GM23248 (cell line): ENCODE results near the gene DNAJC1. TPM values are rescaled to one million over a fixed set of nuclear protein-coding genes. Genes with fewer than 3 reads are reported as not detected.

Experiments used
- DNase-seq: peaks from one replicate; pipeline ENCODE4 v3.0.0-alpha.2; 2015
- H2AFZ ChIP-seq: fragments of 200-600 bp; sonication (generic); 2 replicates; pipeline ENCODE4 v1.6.1; 2016; ENCODE audit warnings: antibody characterized with exemption
- H3F3A ChIP-seq: fragments of 200-600 bp; sonication (generic); 2 replicates; pipeline ENCODE4 v1.6.1; 2016; ENCODE audit warnings: mild to moderate bottlenecking, antibody characterized with exemption, mixed run types; ENCODE audit not compliant: insufficient read depth
- H3K27ac ChIP-seq: fragments of 200-600 bp; sonication (generic); 2 replicates; pipeline ENCODE4 v1.5.1; 2016; ENCODE audit warnings: mild to moderate bottlenecking
- H3K27me3 ChIP-seq: fragments of 200-600 bp; sonication (generic); replicated peaks from 2 replicates; pipeline ENCODE4 v1.6.1; 2016; ENCODE audit warnings: mild to moderate bottlenecking; ENCODE audit not compliant: insufficient read depth
- H3K36me3 ChIP-seq: fragments of 200-600 bp; sonication (generic); 2 replicates; pipeline ENCODE4 v1.6.1; 2016; ENCODE audit warnings: low read depth, mild to moderate bottlenecking
- H3K4me1 ChIP-seq: fragments of 200-600 bp; sonication (generic); 2 replicates; pipeline ENCODE4 v1.6.1; 2016; ENCODE audit warnings: mild to moderate bottlenecking; ENCODE audit not compliant: insufficient read depth
- H3K4me2 ChIP-seq: fragments of 200-600 bp; sonication (generic); one replicate; pipeline ENCODE4 v1.6.1; 2016; ENCODE audit warnings: mild to moderate bottlenecking; ENCODE audit not compliant: unreplicated experiment
- H3K4me3 ChIP-seq: fragments of 200-600 bp; sonication (generic); 2 replicates; pipeline ENCODE4 v1.5.1; 2016; ENCODE audit warnings: mild to moderate bottlenecking
- H3K79me2 ChIP-seq: fragments of 200-600 bp; sonication (generic); 2 replicates; pipeline ENCODE4 v1.6.1; 2016; ENCODE audit warnings: mild to moderate bottlenecking; ENCODE audit not compliant: insufficient read depth
- H3K9ac ChIP-seq: fragments of 200-600 bp; sonication (generic); 2 replicates; pipeline ENCODE4 v1.6.1; 2016; ENCODE audit warnings: mild to moderate bottlenecking
- H3K9me2 ChIP-seq: fragments of 200-600 bp; sonication (generic); 2 replicates; pipeline ENCODE4 v1.6.1; 2016; ENCODE audit warnings: mixed run types, mild to moderate bottlenecking, moderate library complexity; ENCODE audit not compliant: insufficient read depth
- H3K9me3 ChIP-seq: fragments of 200-600 bp; sonication (generic); one replicate; pipeline ENCODE4 v1.6.1; 2017; ENCODE audit warnings: low read depth
- H4K20me1 ChIP-seq: fragments of 200-600 bp; sonication (generic); 2 replicates; pipeline ENCODE4 v1.6.0; 2016; ENCODE audit not compliant: insufficient read depth
- EZH2 ChIP-seq: fragments of 200-600 bp; sonication (generic); IDR thresholded peaks from 2 replicates; pipeline ENCODE4 v1.6.1; 2018; ENCODE audit warnings: antibody characterized with exemption, mild to moderate bottlenecking; ENCODE audit not compliant: insufficient read depth, poor library complexity, severe bottlenecking
- EZH2phosphoT487 ChIP-seq: fragments of 200-600 bp; sonication (generic); IDR thresholded peaks from 2 replicates; pipeline ENCODE4 v1.6.1; 2018; ENCODE audit warnings: antibody characterized with exemption, moderate library complexity, mild to moderate bottlenecking, low read depth; ENCODE audit not compliant: insufficient read depth
- WGBS, 2 experiments: methylation state at CpG; one replicate each; pipeline ENCODE4 v1.1.6; 2015 to 2017; ENCODE audit warnings: low lambda C conversion rate in 2 of 2, low coverage in 1 of 2; ENCODE audit errors: missing lambda C conversion rate in 2 of 2; 5-methylcytosine and 5-hydroxymethylcytosine counted together
- in situ Hi-C: fragments of 300-500 bp; cut with MboI; formaldehyde crosslinking; loops from 2 replicates; pipeline ENCODE4 v1.15.0; 2020
- polyA plus RNA-seq: library from polyadenylated mRNA; unstranded; fragments of >200 nt; fragmentation: Nextera tagmentation; extraction: Ambion mirVana; gene quantifications from 2 replicates; pipeline ENCODE4 v1.2.1, GENCODE V29; 2016
- total RNA-seq: library from RNA; depleted of rRNA; stranded (reverse); fragments of >200 nt; shearing (Covaris generic); gene quantifications from 2 replicates; pipeline ENCODE4 v1.2.3, GENCODE V29; 2014

Gene DNAJC1
- total and polyA plus RNA-seq, 2 experiments from 2014 or later, result 50.9 to 63.9 TPM

DNA sequence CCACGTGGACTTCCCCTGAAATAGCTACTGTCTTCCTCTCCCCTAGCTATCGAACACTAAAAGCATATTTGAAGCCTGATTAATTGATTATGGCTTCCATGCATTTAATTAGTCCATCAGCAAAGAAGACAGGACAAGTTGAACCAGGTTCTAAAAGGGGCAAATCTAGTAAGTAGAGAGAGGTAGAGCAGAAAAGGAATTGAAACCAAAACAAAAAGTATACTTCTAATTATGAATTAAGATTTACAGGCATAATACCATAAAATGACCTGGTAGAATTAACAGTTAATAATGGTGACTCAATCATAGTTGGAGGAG, 393 bp upstream of the DNAJC1 start:
- TF ChIP-seq EZH2, result no peak
- no peak for TF ChIP-seq EZH2phosphoT487
- Histone ChIP-seq H3K4me2 (peak overlapping the region; percentile 81), H3K27me3 (no peaks in the 10 kb centered on the region), H2AFZ (peak overlapping the region; percentile 94), H3K9ac (peak overlapping the region; percentile 96), H3F3A (peaks cover 10% of the 10 kb centered on the region; the same call in 1 of the 2 replicates), H3K4me3 (peak overlapping the region; percentile 94), H3K27ac (peak overlapping the region; percentile 90), H3K36me3 (no peaks in the 10 kb centered on the region), H3K9me3 (no peaks in the 10 kb centered on the region), H4K20me1 (no peaks in the 10 kb centered on the region), H3K4me1 (peaks cover 17% of the 10 kb centered on the region), H3K9me2 (no peaks in the 10 kb centered on the region), H3K79me2 (peaks cover 41% of the 10 kb centered on the region)
- in situ Hi-C loops, result loop anchor here (10.0 to 25.0 kb wide), 3 partner anchors 421 to 981 kb away; no protein-coding TSS in a partner anchor
- 0 to 5% methylated on average over 2 of the region's 2 CpGs for WGBS, 2 experiments
- no peak for DNase-seq

GRCh38 chr10:22002591-22003176, 846 bp downstream of the DNAJC1 start:
- peaks cover 53% of the 10 kb centered on the region for H3K79me2 ChIP-seq
- in situ Hi-C loops, result loop anchor here (10.0 to 25.0 kb wide), 3 partner anchors 422 to 982 kb away; no protein-coding TSS in a partner anchor
- H2AFZ ChIP-seq, result peak overlapping the region; percentile 94
- peak overlapping the region; percentile 96 for H3K9ac ChIP-seq
- peak; percentile 78 for DNase-seq
- H3K27me3 ChIP-seq, result no peaks in the 10 kb centered on the region
- no peaks in the 10 kb centered on the region for H3K9me3 ChIP-seq
- 0 to 2% methylated on average over 21 of the region's 21 CpGs for WGBS, 2 experiments
- H3K4me1 ChIP-seq, result peaks cover 17% of the 10 kb centered on the region
- no peaks in the 10 kb centered on the region for H4K20me1 ChIP-seq
- peak overlapping the region; percentile 90 for H3K27ac ChIP-seq
- peak overlapping the region; percentile 96 for H3K4me2 ChIP-seq
- peak overlapping the region; percentile 94 for H3K4me3 ChIP-seq
- H3K36me3 ChIP-seq, result no peaks in the 10 kb centered on the region
- H3F3A ChIP-seq, result peaks cover 10% of the 10 kb centered on the region; the same call in 1 of the 2 replicates
- no peaks in the 10 kb centered on the region for H3K9me2 ChIP-seq
- TF ChIP-seq EZH2 (no peak), EZH2phosphoT487 (no peak)

DNA sequence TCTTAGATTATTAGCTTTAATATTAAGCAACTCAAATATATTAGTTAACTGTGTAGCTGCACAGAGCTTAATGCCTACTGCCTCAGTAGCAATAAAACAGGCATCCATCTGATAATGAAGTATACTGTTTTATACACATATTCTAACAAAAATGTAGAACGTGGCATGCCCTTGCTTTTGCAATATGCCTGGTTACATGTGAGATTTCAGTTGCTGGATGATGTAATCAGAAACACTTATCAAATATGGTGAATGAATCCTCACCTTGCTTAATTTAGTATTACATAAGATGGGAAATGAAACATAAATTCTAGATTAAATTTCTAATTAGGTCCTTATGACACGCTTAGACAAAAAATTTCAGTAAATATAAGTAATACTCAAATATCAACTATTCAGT, 8.0 kb downstream of the DNAJC1 start:
- Histone ChIP-seq H4K20me1 (no peaks in the 10 kb centered on the region), H3F3A (no peaks in the 10 kb centered on the region), H3K9ac (no peak overlapping the region), H3K4me1 (0 out of 2 replicates have a peak, but pooled peaks cover 8% of the 10 kb centered on the region), H3K27me3 (no peaks in the 10 kb centered on the region), H3K36me3 (no peaks in the 10 kb centered on the region), H3K4me3 (no peak overlapping the region), H3K27ac (0 out of 2 replicates have a peak overlapping the region, but pooled peaks have one; percentile 4), H3K4me2 (peak overlapping the region; percentile 13), H3K9me2 (no peaks in the 10 kb centered on the region), H2AFZ (no peak overlapping the region), H3K9me3 (no peaks in the 10 kb centered on the region), H3K79me2 (peaks cover 100% of the 10 kb centered on the region)
- peak; percentile 46 for DNase-seq
- TF ChIP-seq EZH2 (no peak), EZH2phosphoT487 (no peak)
- in situ Hi-C loops, result no loop called here
- WGBS, 2 experiments, result 76 to 77% methylated on average over 2 of the region's 2 CpGs

GRCh38 chr10:21993360-21994001, 10.0 kb downstream of the DNAJC1 start:
- Histone ChIP-seq H3K4me3 (no peak overlapping the region), H3K9me3 (no peaks in the 10 kb centered on the region), H3K79me2 (peaks cover 98% of the 10 kb centered on the region), H3K27ac (no peak overlapping the region), H3K36me3 (no peaks in the 10 kb centered on the region), H3F3A (peaks cover 8% of the 10 kb centered on the region; the same call in 1 of the 2 replicates), H4K20me1 (no peaks in the 10 kb centered on the region), H3K9ac (no peak overlapping the region), H2AFZ (no peak overlapping the region), H3K27me3 (no peaks in the 10 kb centered on the region), H3K4me2 (no peak overlapping the region), H3K4me1 (0 out of 2 replicates have a peak, but pooled peaks cover 16% of the 10 kb centered on the region), H3K9me2 (no peaks in the 10 kb centered on the region)
- WGBS, 2 experiments, result 14 to 16% methylated on average over 7 of the region's 7 CpGs
- TF ChIP-seq EZH2phosphoT487, result no peak
- no peak for TF ChIP-seq EZH2
- in situ Hi-C loops, result no loop called here
- peak; percentile 51 for DNase-seq
